Inflammatory macrophage treated with lipopolysaccharide for 4 hours (primary cell): Measurements from ENCODE around the gene PRKN.

Experiments used
- DNase-seq: peaks from one replicate; pipeline ENCODE4 v3.0.0-alpha.2; 2020

The PRKN gene

GRCh38 chr6:162671580-162672165 lies 55.9 kb downstream of the PRKN start:
- no peak for DNase-seq

- DNase-seq = no peak
These were observed 57.2 kb downstream of the PRKN start for GRCh38 chr6:162670345-162670744.

- DNase-seq = no peak
These were observed 61.3 kb downstream of the PRKN start for GRCh38 chr6:162666246-162666645.

GRCh38 chr6:162653808-162654207 lies 73.8 kb downstream of the PRKN start:
- no peak for DNase-seq

- DNase-seq = no peak
These were observed 76.1 kb downstream of the PRKN start for GRCh38 chr6:162651505-162651904.

GRCh38 chr6:162649271-162649670 lies 78.3 kb downstream of the PRKN start:
- no peak for DNase-seq

- DNase-seq = no peak
These were observed 83.4 kb downstream of the PRKN start for GRCh38 chr6:162644153-162644552.

- DNase-seq = no peak
These were observed 86.8 kb downstream of the PRKN start for GRCh38 chr6:162640756-162641155.

- no peak for DNase-seq
These were observed 87.6 kb downstream of the PRKN start for GRCh38 chr6:162639951-162640350.

- no peak for DNase-seq
These were observed 88.5 kb downstream of the PRKN start for GRCh38 chr6:162638931-162639574.

GRCh38 chr6:162637317-162637716 lies 90.2 kb downstream of the PRKN start:
- DNase-seq = no peak

- DNase-seq = no peak
These were observed 91.4 kb downstream of the PRKN start for GRCh38 chr6:162636167-162636566.

GRCh38 chr6:162631546-162631945 lies 96.0 kb downstream of the PRKN start:
- no peak for DNase-seq

- no peak for DNase-seq
These were observed 97.5 kb downstream of the PRKN start for GRCh38 chr6:162630069-162630468.

GRCh38 chr6:162627825-162628224 lies 99.7 kb downstream of the PRKN start:
- DNase-seq = no peak

- no peak for DNase-seq
These were observed 100.2 kb downstream of the PRKN start for GRCh38 chr6:162627362-162627761.

- no peak for DNase-seq
These were observed 100.7 kb downstream of the PRKN start for GRCh38 chr6:162626869-162627268.

GRCh38 chr6:162625846-162626540 lies 101.6 kb downstream of the PRKN start:
- DNase-seq = no peak

- no peak for DNase-seq
These were observed 105.0 kb downstream of the PRKN start for GRCh38 chr6:162622572-162622971.

- DNase-seq = no peak
These were observed 106.3 kb downstream of the PRKN start for GRCh38 chr6:162621246-162621645.

- DNase-seq = no peak
These were observed 107.5 kb downstream of the PRKN start for GRCh38 chr6:162620073-162620472.

- DNase-seq = no peak
These were observed 109.0 kb downstream of the PRKN start for GRCh38 chr6:162618448-162619002.

GRCh38 chr6:162615016-162615705 lies 112.4 kb downstream of the PRKN start:
- peak; percentile 20 for DNase-seq
